ENCODE measurements around the gene FGFRL1.
"Not testable (repeated sequence)": the region's sequence is repeated elsewhere in the genome, so short reads cannot be mapped to it uniquely, and the experiment has no call there.

The FGFRL1 gene

GRCh38 chr4:1044469-1045192 lies 33.2 kb downstream of the FGFRL1 start:
- no peak for TF ChIP-seq CTCF (IDR thresholded peaks at IDR 0.05)
- no peaks in the 10 kb centered on the region for H3K36me3 ChIP-seq (ENCODE audit: control insufficient read depth, insufficient read depth, low read length)
- H3K9ac ChIP-seq = no peak overlapping the region
- no peak overlapping the region for H3K4me3 ChIP-seq (ENCODE audit: low read depth, low read length)
- no peak overlapping the region for H3K4me2 ChIP-seq (ENCODE audit: low read length)
- H3K9me3 ChIP-seq (ENCODE audit: control insufficient read depth, low read length) = no peaks in the 10 kb centered on the region
- no peak overlapping the region for H2AFZ ChIP-seq
- H3K4me1 ChIP-seq = no peaks in the 10 kb centered on the region
- peaks cover 4% of the 10 kb centered on the region for H3K27me3 ChIP-seq (ENCODE audit: control insufficient read depth, insufficient read depth, low read length)
- H3K79me2 ChIP-seq = no peaks in the 10 kb centered on the region
- H3K27ac ChIP-seq = no peak overlapping the region

GRCh38 chr4:1045193-1045594 lies 33.8 kb downstream of the FGFRL1 start:
- Histone ChIP-seq H3K79me2 (no peaks in the 10 kb centered on the region), H3K36me3 (ENCODE audit: control insufficient read depth, insufficient read depth, low read length) (no peaks in the 10 kb centered on the region), H3K27me3 (ENCODE audit: control insufficient read depth, insufficient read depth, low read length) (peaks cover 4% of the 10 kb centered on the region), H3K9ac (no peak overlapping the region), H3K9me3 (ENCODE audit: control insufficient read depth, low read length) (no peaks in the 10 kb centered on the region), H2AFZ (no peak overlapping the region), H3K4me2 (ENCODE audit: low read length) (no peak overlapping the region), H3K27ac (no peak overlapping the region), H3K4me3 (ENCODE audit: low read depth, low read length) (no peak overlapping the region), H3K4me1 (no peaks in the 10 kb centered on the region)
- no peak for TF ChIP-seq CTCF (IDR thresholded peaks at IDR 0.05)

- no peaks in the 10 kb centered on the region for H3K4me1 ChIP-seq
- no peak overlapping the region for H3K27ac ChIP-seq
- TF ChIP-seq CTCF (IDR thresholded peaks at IDR 0.05) = no peak
- no peak overlapping the region for H3K9ac ChIP-seq
- H3K27me3 ChIP-seq (ENCODE audit: control insufficient read depth, insufficient read depth, low read length) = peaks cover 4% of the 10 kb centered on the region
- no peaks in the 10 kb centered on the region for H3K36me3 ChIP-seq (ENCODE audit: control insufficient read depth, insufficient read depth, low read length)
- H3K9me3 ChIP-seq (ENCODE audit: control insufficient read depth, low read length) = no peaks in the 10 kb centered on the region
- no peak overlapping the region for H3K4me2 ChIP-seq (ENCODE audit: low read length)
- no peak overlapping the region for H3K4me3 ChIP-seq (ENCODE audit: low read depth, low read length)
- H3K79me2 ChIP-seq = no peaks in the 10 kb centered on the region
- no peak overlapping the region for H2AFZ ChIP-seq
Observed at GRCh38 chr4:1045595-1046201, 34.3 kb downstream of the FGFRL1 start.

- H3K27me3 ChIP-seq (ENCODE audit: control insufficient read depth, insufficient read depth, low read length); H3K79me2 ChIP-seq; H3K36me3 ChIP-seq (ENCODE audit: control insufficient read depth, insufficient read depth, low read length); H2AFZ ChIP-seq; H3K9ac ChIP-seq; H3K27ac ChIP-seq; H3K9me3 ChIP-seq (ENCODE audit: control insufficient read depth, low read length); H3K4me3 ChIP-seq (ENCODE audit: low read depth, low read length); H3K4me1 ChIP-seq: not testable (repeated sequence)
- H3K4me2 ChIP-seq (ENCODE audit: low read length) = peak overlapping the region; percentile 55
Observed at GRCh38 chr4:1046581-1047011, 35.2 kb downstream of the FGFRL1 start.

GRCh38 chr4:1047106-1047975 lies 35.9 kb downstream of the FGFRL1 start:
- peak overlapping the region; percentile 55 for H3K4me2 ChIP-seq (ENCODE audit: low read length)
- H2AFZ ChIP-seq = no peak overlapping the region
- H3K79me2 ChIP-seq = no peaks in the 10 kb centered on the region
- no peaks in the 10 kb centered on the region for H3K36me3 ChIP-seq (ENCODE audit: control insufficient read depth, insufficient read depth, low read length)
- peaks cover 4% of the 10 kb centered on the region for H3K27me3 ChIP-seq (ENCODE audit: control insufficient read depth, insufficient read depth, low read length)
- no peaks in the 10 kb centered on the region for H3K9me3 ChIP-seq (ENCODE audit: control insufficient read depth, low read length)
- no peak overlapping the region for H3K9ac ChIP-seq
- no peak overlapping the region for H3K4me3 ChIP-seq (ENCODE audit: low read depth, low read length)
- H3K4me1 ChIP-seq = no peaks in the 10 kb centered on the region
- no peak for TF ChIP-seq CTCF (IDR thresholded peaks at IDR 0.05)
- no peak overlapping the region for H3K27ac ChIP-seq

All from parathyroid adenoma (tissue), 2 donors.